AML-193 (cell line): ENCODE data around the gene TOX4.

Source experiments
- DNase-seq, 2 experiments: peaks; one replicate each; lab custom pipeline; 2025; lab: John Stamatoyannopoulos, UW

TOX4 gene

DNA sequence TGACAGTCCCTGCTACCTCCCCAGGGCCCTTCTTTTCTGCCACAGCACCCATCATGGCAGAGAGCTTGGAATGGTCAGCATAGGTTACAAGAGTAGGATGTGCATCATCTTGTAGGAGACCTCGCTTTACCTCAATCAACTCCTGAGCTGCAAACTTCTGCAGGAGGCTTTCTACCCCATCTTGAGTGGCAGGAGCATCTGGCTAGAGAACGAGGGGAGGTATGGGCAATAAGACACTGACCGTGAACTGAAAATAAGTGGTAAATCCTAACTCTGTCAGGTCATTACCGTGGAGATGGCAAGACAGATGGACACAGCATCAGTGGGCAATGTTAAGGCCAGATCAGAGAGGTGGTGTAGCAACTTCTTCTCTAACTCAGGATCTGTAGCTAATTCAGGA is 26.4 kb downstream of the TOX4 start:
- DNase-seq: no peak

DNA sequence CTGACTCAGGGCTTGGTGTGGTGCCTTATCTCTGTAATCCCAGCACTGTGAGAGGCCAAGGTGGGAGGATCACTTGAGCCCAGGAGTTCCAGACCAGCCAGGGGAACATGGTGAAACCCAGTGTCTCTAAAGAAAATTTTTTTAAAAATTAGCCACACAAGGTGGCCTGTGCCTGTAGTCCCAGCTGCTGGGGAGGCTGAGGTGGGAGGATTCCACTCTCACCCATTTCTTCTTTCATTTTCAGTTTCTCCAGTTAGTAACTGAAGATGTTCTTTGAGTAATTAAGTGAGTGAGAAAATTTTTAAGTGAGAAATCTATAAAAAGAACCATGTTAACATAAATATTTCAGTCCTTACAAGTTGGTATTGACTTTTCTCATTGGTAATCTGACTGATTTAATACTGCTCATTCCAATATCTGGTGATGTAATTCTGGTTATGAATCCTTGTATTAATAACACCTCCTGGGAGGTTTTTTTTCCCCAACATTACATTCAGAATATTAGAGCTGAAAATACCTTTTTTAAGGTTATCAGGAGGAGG is 28.1 kb downstream of the TOX4 start:
- DNase-seq: no peak

DNA sequence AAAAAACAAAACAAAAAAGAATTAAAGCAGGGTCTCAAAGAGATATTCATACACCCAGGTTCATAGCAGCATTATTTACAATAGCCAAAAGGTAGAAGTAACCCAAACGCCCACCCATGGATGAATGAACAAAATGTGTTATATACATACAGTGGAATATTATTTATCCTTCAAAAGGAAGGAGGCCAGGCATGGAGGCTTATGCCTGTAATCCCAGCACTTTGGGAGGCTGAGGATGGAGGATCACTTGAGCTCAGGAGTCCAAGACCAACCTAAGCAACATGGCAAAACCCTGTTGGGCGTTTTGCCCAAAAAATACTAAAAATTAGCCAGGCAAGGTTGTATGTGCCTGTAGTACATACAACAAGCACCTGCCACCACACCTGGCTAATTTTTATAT is 29.6 kb downstream of the TOX4 start:
- no peak for DNase-seq

DNA sequence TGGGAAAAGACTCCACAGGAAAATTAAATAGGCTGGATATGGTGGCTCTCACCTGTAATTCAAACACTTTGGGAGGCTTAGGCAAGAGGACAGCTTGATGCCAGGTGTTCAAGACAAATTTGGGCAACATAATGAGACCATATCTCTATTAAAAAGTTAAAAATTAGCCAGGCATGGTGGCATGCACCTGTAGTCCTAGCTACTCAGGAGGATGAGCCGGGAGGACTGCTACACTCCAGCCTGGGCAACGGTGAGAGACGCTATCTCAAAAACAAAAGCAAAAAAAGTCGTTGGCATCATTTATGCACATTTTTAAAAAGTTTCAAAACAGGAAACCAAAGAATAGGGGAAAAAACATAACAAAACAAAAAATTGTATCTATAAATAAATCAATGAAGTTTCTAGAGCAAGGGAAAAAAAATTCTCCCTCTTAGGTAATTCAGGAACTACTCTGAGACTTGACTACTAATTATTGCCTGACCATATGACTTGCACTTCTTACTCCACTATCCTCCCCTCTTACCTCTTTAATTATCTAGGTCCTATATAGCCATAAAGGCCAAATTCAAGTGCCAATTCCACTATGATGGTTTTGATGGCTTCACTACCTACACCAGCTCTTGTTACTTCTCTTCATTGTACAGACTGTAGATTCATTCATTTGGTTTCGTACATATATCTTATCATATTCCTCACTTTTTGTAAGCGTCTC is 32.6 kb downstream of the TOX4 start:
- peak; percentile 11 to 47 for DNase-seq

DNA sequence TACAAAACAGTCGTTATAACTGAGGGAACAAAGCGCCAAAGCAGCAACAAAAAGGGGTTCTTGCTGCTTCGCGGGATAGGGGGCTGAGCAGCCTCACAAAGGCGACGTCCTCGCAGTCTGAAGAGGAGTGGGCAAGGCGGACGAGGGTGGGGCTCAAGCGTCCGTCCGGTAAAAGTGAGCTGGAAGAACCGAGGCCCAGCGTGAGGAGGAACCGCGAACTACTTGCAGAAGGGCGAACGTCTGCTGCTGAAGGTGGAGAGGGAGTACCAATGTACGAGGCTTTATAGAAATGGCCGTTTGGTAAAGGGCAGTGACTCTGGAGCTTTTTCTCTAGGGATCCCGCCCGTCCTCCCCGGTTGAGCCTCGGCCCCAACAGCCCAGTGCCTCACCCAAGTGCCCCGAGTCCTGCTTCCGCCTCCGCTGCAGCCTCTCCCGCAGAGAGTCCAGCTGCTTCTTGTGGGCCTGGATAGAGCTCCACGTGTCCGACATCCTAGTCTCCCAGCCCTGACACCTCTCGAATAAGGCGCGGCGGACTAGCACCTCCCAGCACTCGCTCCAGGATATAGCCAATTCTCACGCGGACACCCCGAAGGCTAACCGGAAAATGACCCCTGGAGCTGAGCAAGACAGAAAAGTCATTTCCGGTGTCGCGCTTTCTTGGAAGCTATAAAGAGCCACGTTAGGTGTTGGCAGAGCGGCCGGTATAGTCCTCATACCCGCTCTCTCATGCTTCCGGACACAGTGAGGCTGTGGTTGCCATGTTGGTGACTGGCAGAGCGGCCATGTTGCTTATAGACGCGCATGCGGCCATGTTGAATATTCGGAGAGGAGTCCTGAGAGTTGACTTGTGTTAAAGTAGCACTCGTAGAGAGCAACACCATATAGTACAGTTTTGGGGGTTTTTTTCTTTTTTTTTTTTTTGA is 34.0 kb downstream of the TOX4 start, which contains the start of gene METTL3:
TSS of gene METTL3 (minus strand) at position 606 of the 923 bp plus-strand sequence. CDS start at position 489, 117 bp downstream.
- DNase-seq: peak; percentile 97 to 98

DNA sequence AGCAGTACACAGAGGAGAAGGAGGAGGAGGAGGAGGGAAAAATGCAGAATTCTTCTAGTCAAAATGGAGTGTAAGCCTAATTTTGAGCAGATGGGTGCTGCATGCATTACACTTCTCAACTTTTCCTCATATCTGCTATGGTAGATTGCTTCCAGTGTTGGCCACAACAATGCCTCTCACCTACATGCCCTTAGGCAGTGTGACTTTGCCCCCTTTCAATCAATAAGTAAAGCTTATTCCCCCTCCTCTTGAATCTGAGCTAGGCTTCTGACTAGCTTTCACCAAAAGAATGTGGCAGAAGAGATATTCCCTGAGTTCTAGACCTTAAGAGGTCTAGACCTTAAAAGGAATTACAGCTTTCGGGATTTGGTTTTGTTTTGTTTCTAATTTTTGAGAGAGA is 37.3 kb downstream of the TOX4 start:
- DNase-seq: no peak

DNA sequence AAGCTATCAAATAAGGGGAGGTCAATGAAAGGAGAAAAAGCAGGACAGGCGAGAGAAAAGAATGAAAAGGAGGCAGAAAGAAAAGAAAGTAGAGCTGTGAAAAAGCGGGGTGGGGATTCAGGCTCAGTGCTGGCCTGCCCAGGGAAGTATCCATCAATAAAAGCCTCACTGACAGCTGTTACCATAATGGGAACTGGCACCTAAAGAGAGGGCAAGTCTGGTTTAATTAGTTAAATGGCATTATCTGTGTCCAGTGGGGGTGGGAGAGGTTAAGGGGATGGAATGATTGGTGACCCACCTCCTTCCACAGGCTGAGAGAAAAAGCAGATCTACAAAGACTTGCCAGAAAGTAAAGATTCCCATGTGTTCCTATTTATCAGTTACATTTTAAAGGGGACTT is 41.7 kb downstream of the TOX4 start:
- no peak for DNase-seq

DNA sequence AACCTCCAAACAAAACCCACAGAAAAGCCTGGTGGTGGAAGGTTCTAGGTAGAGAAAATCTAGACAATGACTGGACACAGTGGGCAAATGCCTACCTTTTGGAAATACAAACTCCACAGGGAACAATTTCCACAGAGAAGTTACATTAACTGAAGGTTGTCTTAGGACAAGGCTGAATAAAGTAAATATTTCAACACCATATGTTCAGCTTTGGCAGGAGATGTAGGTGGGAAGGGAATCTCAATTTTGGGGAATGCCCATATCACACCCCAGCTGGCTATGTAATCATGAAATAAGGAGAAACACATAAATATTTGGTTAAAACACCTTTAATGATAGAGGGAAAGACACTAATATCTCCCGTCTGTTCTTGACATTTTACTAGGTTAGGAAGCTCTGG is 43.8 kb downstream of the TOX4 start:
- DNase-seq: no peak

DNA sequence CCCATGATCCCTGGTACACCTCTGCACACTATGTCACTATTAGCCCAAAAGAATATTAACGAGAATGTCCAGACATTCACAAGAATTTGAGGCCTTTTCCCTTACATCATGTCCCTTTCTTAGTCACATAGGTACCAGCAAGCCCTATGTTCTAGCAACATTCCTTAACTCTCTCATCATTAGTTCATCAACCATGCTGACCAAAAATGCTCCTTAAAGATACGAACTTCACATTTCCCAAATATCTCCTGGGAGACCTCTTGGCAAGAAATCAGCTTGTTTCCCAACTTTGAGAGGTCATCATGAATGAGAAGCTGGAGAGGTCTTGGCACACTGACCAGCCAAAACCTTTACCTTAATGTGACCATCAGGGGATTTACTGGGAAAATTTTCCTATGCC is 44.5 kb downstream of the TOX4 start:
- no peak for DNase-seq

DNA sequence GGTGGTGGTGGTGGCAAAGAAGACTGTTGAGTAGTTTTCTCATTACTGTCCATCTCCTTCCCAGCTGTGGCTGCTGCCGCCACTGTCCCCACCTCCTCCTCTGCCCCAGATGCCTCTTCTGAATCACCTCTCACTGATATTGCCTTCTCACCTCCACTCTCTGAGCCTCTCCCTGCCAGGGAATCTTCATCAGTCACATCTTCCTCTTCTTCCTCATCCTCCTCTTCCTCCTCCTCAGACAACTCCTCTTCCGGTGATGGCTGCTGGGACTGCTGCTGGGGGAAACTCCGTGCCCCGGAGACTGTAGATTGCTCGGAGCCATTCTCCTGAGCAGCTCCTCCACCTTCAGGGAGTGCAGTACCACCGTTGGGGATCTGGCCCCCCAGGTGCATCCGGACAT is 46.2 kb downstream of the TOX4 start:
- no peak for DNase-seq

DNA sequence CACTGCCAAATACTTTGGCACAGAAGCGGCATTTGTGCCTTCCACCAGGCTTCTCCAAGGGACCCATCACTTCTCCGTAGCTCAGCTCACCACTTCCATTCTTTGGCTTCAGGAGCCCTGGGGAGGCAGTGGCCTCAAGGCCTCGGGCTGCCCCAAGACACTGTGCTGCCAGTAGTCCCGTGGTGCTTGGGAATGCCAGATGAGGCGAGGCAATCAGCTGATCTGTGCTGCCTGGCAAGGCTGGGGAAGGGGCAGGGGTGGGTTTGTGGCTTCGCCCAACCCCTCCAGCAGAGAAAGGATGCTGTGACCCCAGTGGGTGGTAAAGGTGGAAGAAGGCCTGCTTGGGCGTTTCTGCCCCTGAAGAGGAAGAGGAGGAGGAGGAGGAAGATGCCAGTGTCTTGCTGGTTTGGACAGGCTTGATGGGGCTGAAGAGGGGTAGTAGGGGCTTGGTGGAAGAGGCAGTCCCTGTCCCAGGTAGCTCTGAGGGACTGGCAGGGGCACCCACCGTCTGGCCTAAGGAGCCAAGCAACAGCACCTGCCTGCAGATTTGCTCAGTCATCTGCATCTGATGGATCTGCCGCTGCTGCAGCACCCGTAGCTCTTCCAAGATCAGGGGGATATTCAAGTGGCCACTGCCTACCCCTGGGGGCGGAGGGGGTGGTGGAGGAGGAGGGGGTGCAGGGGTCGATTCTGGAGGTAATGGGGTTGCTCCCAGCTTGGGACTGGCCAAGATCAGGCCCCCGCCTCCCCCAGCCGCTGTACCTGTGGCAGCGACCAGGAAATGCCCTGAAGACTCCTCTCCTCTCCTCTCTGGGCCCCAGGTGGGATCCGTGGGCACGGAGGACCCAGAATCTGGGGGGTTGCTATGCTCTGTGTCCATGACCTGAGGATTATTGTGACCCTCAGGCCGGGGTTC is 47.8 kb downstream of the TOX4 start:
- no peak for DNase-seq

DNA sequence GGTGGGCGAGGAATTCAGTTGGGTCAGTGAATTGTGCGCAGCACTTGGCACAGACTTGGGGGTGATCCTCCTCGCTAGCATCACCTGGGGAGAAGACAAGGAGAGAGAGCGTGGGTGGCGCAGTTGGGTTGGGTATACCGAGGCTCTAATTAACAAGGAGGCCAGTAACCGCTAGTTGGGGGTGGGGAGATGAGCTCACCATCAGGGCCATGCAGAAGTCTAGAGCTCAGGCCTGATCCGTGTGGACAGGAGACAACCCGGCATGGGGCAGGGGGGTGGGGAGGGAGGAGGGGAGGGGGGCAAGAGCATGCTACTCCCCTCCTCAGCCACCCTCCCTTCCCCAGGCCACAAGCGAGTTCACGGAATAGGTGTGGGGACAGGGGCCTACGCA is 48.6 kb downstream of the TOX4 start:
- no peak for DNase-seq

DNA sequence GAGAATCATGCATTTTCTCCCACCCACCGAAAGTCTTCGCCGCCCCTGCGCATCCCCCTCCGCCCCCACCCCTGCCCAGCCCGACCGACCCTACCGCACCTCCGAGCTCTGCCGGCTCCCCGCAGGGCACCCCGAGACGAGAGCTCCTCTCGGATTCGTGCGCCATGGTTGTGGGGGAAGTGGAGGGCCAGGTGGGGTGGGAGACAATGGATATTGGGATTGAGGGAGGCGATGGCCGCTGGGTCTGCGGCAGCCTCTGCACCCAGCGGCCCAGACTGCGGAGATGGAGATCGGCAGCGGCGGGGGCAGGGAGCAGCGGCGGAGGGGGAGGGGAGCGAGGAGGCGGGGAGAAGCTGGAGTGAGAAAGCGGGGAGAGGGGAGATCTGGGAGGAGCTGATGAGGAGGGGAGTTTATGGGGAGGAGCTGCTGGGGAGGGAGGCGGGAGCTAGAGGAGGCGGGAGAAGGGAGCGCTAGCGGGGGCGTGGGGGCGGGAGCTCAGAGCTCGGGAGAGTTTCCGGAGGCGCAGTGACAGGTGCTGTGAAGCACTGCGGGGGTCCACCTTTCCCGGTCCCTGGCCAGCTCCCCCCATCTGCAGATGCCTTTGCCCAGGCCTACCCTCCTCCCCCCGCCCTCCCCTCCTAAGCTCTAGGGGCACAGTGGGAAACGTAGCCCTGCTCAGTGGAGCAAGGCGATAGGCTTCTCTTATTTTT is 49.1 kb downstream of the TOX4 start, which contains the start of gene SALL2:
TSS of gene SALL2 (minus strand) at position 385 of the 710 bp plus-strand sequence. CDS start at position 166, 219 bp downstream.
- no peak for DNase-seq

DNA sequence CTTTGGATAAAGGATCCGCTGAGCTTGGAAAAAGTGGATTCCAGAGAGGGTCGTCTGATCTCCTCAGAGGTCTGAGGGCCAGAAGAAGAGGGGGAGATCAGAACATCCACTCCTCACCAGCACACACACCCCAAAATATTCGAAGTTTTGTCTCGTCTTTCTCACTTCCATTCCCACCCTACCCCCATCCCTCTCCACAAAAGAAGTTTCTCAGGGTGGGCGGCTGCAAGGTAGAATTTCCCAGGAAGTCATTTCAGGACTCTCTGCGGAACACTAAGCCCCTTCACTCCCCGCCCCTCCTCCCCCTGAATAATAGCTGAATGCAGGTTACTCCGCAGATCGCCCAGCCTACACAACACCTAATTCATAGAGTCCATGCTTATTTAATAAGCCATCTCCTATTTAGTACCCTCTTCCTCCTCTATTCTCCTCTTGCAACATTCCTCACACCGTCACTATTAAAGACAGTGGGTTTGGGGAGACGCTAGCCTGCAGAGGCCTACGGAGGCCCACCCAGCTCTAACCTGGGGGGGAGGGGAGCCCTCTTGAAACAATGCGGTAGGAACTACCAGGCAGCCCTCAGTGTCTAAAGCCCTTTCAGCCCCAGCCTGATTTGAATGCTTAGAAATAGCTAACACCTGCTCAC is 49.8 kb downstream of the TOX4 start:
- DNase-seq: no peak

DNA sequence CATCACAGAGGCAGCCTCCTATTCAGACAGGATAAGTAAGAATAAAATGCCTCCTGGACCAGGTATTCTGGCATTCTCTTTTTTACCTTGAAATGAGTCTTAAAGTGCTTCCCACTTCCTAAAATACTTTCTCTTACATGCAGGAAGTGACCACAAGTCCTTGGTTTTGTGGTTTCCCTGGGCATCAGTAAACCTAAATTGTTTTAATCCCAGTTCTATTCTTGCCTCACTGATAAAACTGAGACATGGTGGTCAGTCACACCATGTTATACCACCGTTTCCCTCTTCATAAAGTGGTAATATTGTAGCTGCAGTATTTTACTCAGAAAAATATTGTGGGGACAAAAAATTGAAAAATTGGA is 50.3 kb downstream of the TOX4 start:
- DNase-seq: no peak

DNA sequence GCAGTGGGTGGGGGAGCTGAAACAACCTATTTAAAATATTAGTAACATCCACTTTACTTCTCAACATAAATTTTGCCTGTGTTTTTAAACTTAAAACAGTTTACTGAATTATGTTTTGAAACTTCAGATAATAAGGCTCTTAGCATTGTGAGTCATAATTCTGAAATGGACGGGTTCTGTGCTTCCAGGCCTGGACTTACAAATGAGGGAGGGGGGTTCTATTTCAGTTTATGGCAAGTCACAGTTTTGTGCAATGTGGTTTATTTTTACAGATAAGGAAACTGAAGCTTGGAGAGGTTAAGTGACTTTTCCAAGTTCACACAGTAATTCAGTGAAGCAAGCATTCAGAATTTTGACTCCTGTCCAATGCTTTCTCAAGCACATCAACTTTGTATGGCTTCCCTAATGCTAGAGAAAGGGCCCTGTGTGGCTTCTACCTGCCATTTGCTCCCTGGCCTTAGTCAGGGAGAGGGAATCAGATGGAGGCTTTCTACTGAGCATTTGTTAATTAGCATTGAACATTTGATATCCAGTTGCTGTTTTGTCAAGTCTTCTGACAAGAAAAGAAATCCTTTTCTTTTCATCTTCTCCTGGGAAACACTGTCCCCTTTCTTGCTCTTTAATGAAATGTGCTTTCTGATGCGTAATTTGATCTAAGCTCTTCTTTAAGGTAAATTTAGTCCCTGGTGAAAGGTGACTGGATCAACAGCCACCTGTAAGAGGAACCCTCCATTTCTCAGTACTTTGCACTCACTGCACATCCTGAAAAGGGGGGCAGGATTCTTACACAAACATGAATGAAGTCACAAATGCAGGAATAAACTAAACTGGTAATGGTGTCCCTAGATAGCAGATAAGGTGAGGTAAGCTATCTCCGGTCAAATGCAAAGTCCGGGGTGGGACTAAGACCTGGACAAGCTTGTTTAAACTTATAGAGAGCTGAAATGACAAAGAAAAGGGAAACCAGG is 51.7 kb downstream of the TOX4 start:
- DNase-seq: no peak

DNA sequence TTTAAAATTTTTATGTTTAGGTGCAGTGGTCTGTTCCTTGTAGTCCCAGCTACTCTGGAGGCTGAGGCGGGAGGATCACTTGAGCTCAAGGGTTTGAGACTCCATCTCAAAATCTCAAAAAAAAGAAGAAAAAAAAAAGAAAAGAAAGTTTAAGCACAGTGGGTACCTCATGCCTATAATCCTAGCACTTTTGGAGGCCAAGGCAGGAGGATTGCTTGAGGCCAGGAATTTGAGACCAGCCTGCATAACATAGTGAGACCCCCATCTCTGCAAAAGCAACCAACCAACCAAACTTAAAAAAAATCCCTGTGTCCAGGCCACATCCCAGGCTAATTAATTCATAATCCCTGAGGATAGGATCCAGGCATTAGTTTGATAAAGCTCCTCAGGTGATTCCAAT is 52.5 kb downstream of the TOX4 start:
- DNase-seq: no peak

DNA sequence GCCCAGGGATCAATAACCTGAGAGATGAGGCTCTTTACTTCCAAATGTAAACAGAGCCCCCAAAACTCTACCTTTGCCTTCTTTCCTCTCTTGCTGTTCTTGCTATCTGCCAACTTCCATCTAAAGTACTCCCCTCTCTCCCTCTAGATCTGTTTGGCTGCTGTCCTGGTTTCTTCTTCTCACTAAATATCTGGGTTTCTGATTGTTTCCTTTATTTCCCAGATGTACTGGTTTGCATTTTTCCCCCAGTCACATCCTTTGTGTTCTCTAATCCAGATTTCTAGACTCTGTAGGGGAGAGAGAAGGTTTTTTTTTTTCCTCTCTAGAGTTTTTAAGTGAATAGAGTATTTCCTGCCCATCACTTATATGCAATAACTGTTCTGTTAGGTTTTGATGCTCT is 56.3 kb downstream of the TOX4 start:
- DNase-seq: no peak

DNA sequence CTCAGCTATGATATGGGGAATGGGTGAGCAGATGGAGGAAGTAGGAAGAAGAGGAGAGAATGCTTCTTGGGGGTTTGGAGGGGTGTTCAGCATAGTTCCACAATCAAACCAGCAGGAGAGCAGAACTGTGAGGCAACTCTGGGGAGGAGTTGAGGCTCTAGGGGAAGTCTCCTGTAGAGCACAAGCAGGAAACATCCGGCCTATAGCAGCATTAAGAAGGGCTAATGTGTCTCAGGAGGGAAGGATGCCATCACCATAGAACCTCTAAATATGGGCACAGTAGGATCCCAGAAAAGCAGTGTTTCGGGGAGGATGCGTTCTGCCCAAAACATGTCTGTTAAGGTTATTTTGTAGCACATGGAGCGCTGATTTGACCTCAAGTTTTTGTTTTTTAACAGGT is 57.6 kb downstream of the TOX4 start:
- DNase-seq: peak; percentile 14 to 24
